HG03432 (cell line): ENCODE results near the gene MEX3D.

Source experiments
- ATAC-seq: cut with Tn5 transposase; IDR thresholded peaks from one replicate; pipeline ENCODE4 v1.9.1; 2021; ENCODE audit warnings: mild to moderate bottlenecking, moderate library complexity; ENCODE audit not compliant: unreplicated experiment

The MEX3D gene

GRCh38 chr19:1574354-1575136 lies 6.4 kb upstream of the MEX3D start:
- ATAC-seq: no peak

- no peak for ATAC-seq
Observed at GRCh38 chr19:1572795-1573194, 4.7 kb upstream of the MEX3D start.

- no peak for ATAC-seq
Observed at GRCh38 chr19:1571358-1571757, 3.2 kb upstream of the MEX3D start.

GRCh38 chr19:1570836-1571235 lies 2.7 kb upstream of the MEX3D start:
- no peak for ATAC-seq

- no peak for ATAC-seq
Observed at GRCh38 chr19:1569997-1570396, 1.9 kb upstream of the MEX3D start.

- ATAC-seq: peak; percentile 23
Observed at GRCh38 chr19:1567848-1568227, 287 bp downstream of the MEX3D start.

GRCh38 chr19:1567116-1567847 lies 843 bp downstream of the MEX3D start:
- peak; percentile 28 for ATAC-seq

- no peak for ATAC-seq
Observed at GRCh38 chr19:1566392-1567115, 1.6 kb downstream of the MEX3D start.

GRCh38 chr19:1563251-1563650 lies 4.9 kb downstream of the MEX3D start:
- no peak for ATAC-seq

- ATAC-seq: no peak
Observed at GRCh38 chr19:1561236-1561842, 6.8 kb downstream of the MEX3D start.

- ATAC-seq: no peak
Observed at GRCh38 chr19:1560286-1560882, 7.7 kb downstream of the MEX3D start.

- no peak for ATAC-seq
Observed at GRCh38 chr19:1558552-1558951, 9.6 kb downstream of the MEX3D start.

GRCh38 chr19:1556390-1557070 lies 11.6 kb downstream of the MEX3D start:
- no peak for ATAC-seq

- no peak for ATAC-seq
Observed at GRCh38 chr19:1555487-1556389, 12.4 kb downstream of the MEX3D start.

GRCh38 chr19:1554968-1555367 lies 13.2 kb downstream of the MEX3D start:
- no peak for ATAC-seq

GRCh38 chr19:1553415-1553814 lies 14.7 kb downstream of the MEX3D start:
- ATAC-seq: no peak

- ATAC-seq: no peak
Observed at GRCh38 chr19:1551068-1552040, 16.8 kb downstream of the MEX3D start.

- no peak for ATAC-seq
Observed at GRCh38 chr19:1549332-1549945, 18.7 kb downstream of the MEX3D start.
